Astrocyte (in vitro differentiated cells and primary cell): ENCODE results near the gene PLPP2. TPM values are rescaled to one million over a fixed set of nuclear protein-coding genes. Genes with fewer than 3 reads are reported as not detected.
A peak's percentile ranks its signal among the peaks of the same experiment; 100 is the strongest.

Source experiments
- DNase-seq: peaks from one replicate; pipeline ENCODE4 v3.0.0-alpha.2; 2010; ENCODE audit warnings: low read depth
- FAIRE-seq: peaks from 2 replicates; lab custom pipeline; 2011; peaks lifted over from hg19 to GRCh38; lab: Jason Lieb, UNC
- H2AFZ ChIP-seq: 2 replicates; pipeline ENCODE4 v1.6.0; 2012; ENCODE audit warnings: low read depth, low read length, inconsistent platforms
- H3K27ac ChIP-seq: 2 replicates; pipeline ENCODE4 v1.5.1; 2011; ENCODE audit warnings: low read depth, low read length, inconsistent platforms
- H3K27me3 ChIP-seq: 2 replicates; pipeline ENCODE4 v1.6.0; 2011; ENCODE audit warnings: low read length, inconsistent platforms; ENCODE audit not compliant: insufficient read depth
- H3K36me3 ChIP-seq: 2 replicates; pipeline ENCODE4 v1.5.1; 2011; ENCODE audit warnings: low read length, inconsistent platforms; ENCODE audit not compliant: insufficient read depth
- H3K4me1 ChIP-seq: 2 replicates; pipeline ENCODE4 v1.5.1; 2011; ENCODE audit warnings: low read length, inconsistent platforms; ENCODE audit not compliant: insufficient read depth
- H3K4me2 ChIP-seq: 2 replicates; pipeline ENCODE4 v1.6.0; 2012; ENCODE audit warnings: low read length, inconsistent platforms
- H3K4me3 ChIP-seq: 2 replicates; pipeline ENCODE4 v1.5.1; 2011; ENCODE audit warnings: low read depth, mild to moderate bottlenecking, low read length, inconsistent platforms; ENCODE audit not compliant: insufficient read depth
- H3K79me2 ChIP-seq: 2 replicates; pipeline ENCODE4 v1.6.0; 2012; ENCODE audit warnings: mild to moderate bottlenecking, low read length, inconsistent platforms; ENCODE audit not compliant: insufficient read depth
- H3K9ac ChIP-seq: 2 replicates; pipeline ENCODE4 v1.6.0; 2012; ENCODE audit warnings: mild to moderate bottlenecking, low read length, inconsistent platforms
- H3K9me3 ChIP-seq: 2 replicates; pipeline ENCODE4 v1.5.1; 2012; ENCODE audit warnings: low read depth, mild to moderate bottlenecking, low read length, inconsistent platforms; ENCODE audit not compliant: insufficient read depth
- H4K20me1 ChIP-seq: 2 replicates; pipeline ENCODE4 v1.6.0; 2012; ENCODE audit warnings: low read length, inconsistent platforms; ENCODE audit not compliant: insufficient read depth
- H3K27ac Mint-ChIP-seq: one replicate; pipeline ENCODE4 v1.8.0; 2021; ENCODE audit warnings: mild to moderate bottlenecking, mixed read lengths; ENCODE audit not compliant: unreplicated experiment
- H3K27me3 Mint-ChIP-seq: one replicate; pipeline ENCODE4 v1.8.0; 2021; ENCODE audit warnings: low read depth, mixed read lengths; ENCODE audit not compliant: unreplicated experiment
- H3K36me3 Mint-ChIP-seq: one replicate; pipeline ENCODE4 v1.8.0; 2021; ENCODE audit warnings: low read depth, mixed read lengths; ENCODE audit not compliant: unreplicated experiment
- H3K4me1 Mint-ChIP-seq: one replicate; pipeline ENCODE4 v1.8.0; 2021; ENCODE audit warnings: low read depth, mixed read lengths; ENCODE audit not compliant: unreplicated experiment
- H3K4me3 Mint-ChIP-seq: one replicate; pipeline ENCODE4 v1.8.0; 2021; ENCODE audit warnings: mild to moderate bottlenecking, moderate library complexity, mixed read lengths; ENCODE audit not compliant: unreplicated experiment
- H3K9me3 Mint-ChIP-seq: one replicate; pipeline ENCODE4 v1.8.0; 2021; ENCODE audit warnings: mild to moderate bottlenecking, mixed read lengths; ENCODE audit not compliant: unreplicated experiment
- EZH2 ChIP-seq: IDR thresholded peaks from 2 replicates; pipeline ENCODE4 v1.6.1; 2012; ENCODE audit warnings: mild to moderate bottlenecking, low read length, inconsistent platforms; ENCODE audit not compliant: insufficient read depth
- total RNA-seq: library from RNA; stranded (reverse); gene quantifications from 2 replicates; pipeline ENCODE4 v1.2.1, GENCODE V29; 2021
- TF ChIP-seq, protein P1 (sequence below): IDR thresholded peaks from 2 replicates; pipeline ENCODE4 v1.5.1; 2011; ENCODE audit warnings: low read depth, mild to moderate bottlenecking, inconsistent platforms, low read length, moderate library complexity; ENCODE audit not compliant: insufficient read depth

The PLPP2 gene
- total RNA-seq, 1 donor from 2014 or later: 3.7 TPM

DNA sequence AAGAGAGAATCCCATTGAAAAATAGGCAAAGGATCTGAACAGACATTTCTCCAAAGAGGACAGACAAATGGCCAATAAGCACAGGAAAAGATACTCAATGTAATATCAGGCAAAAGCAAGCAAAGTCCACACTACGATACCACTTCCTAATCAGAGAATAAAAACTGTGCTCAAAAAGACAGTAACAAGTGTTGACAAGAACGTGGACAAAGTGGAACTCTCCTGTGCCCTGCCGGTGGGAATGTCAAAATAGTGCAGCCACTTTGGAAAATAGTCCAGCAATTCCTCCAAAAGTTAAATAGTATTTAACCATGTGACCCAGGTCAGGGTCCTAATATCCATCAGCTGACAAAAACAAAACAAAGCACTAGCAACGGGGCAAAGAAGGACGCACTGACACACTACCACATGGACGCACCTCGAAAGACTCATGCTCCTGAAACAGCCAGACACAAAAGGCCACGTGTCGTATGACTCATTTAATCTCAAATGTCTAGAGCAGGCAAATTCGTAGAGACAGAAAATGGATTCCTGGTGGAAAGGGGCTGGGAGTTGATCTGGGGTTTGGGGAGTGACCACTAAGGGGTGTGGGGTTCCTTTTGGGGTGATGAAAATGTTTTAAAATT lies 48.2 kb upstream of the PLPP2 start:
- Histone ChIP-seq H3K9ac (no peak overlapping the region), H3K79me2 (peaks cover 94% of the 10 kb centered on the region), H3K36me3 (peaks cover 8% of the 10 kb centered on the region), H3K4me1 (peaks cover 24% of the 10 kb centered on the region), H2AFZ (no peak overlapping the region), H3K27me3 (no peaks in the 10 kb centered on the region), H3K27ac (no peak overlapping the region), H4K20me1 (peaks cover 88% of the 10 kb centered on the region), H3K9me3 (peaks cover 3% of the 10 kb centered on the region), H3K4me2 (peak overlapping the region; percentile 12), H3K4me3 (no peak overlapping the region)
- H3K36me3 Mint-ChIP-seq: peaks cover 37% of the 10 kb centered on the region
- DNase-seq: peak; percentile 47
- H3K4me1 Mint-ChIP-seq: peaks cover 43% of the 10 kb centered on the region
- no peaks in the 10 kb centered on the region for H3K27me3 Mint-ChIP-seq
- no peak overlapping the region for H3K4me3 Mint-ChIP-seq
- FAIRE-seq: peak; percentile 23
- no peak for TF ChIP-seq EZH2
- TF ChIP-seq, protein P1, sequence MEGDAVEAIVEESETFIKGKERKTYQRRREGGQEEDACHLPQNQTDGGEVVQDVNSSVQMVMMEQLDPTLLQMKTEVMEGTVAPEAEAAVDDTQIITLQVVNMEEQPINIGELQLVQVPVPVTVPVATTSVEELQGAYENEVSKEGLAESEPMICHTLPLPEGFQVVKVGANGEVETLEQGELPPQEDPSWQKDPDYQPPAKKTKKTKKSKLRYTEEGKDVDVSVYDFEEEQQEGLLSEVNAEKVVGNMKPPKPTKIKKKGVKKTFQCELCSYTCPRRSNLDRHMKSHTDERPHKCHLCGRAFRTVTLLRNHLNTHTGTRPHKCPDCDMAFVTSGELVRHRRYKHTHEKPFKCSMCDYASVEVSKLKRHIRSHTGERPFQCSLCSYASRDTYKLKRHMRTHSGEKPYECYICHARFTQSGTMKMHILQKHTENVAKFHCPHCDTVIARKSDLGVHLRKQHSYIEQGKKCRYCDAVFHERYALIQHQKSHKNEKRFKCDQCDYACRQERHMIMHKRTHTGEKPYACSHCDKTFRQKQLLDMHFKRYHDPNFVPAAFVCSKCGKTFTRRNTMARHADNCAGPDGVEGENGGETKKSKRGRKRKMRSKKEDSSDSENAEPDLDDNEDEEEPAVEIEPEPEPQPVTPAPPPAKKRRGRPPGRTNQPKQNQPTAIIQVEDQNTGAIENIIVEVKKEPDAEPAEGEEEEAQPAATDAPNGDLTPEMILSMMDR: no peak
- peaks cover 5% of the 10 kb centered on the region for H3K9me3 Mint-ChIP-seq
- no peak overlapping the region for H3K27ac Mint-ChIP-seq

DNA sequence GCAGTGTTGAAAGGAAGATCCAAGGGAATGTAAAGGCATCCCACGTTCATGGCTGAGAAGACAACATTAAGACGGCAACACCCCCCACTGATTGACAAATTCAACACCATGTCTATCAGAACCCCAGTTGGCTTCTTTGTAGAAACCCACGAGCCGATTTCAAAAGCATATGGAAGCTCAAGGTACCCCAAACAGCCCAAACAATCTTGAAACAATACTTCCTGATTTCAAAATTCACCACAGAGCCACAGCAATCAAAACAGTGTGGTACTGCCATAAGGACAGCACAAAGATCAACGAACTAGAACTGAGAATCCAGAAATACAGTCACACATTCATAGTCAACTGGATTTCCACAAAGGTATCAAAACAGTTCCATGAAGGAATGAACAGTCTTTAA lies 47.2 kb upstream of the PLPP2 start:
- peaks cover 20% of the 10 kb centered on the region for H3K4me1 ChIP-seq
- DNase-seq (no peak), FAIRE-seq (no peak)
- H3K9me3 Mint-ChIP-seq: peaks cover 5% of the 10 kb centered on the region
- TF ChIP-seq, protein P1: no peak
- TF ChIP-seq EZH2: no peak
- H3K4me2 ChIP-seq: no peak overlapping the region
- peaks cover 39% of the 10 kb centered on the region for H3K4me1 Mint-ChIP-seq
- H2AFZ ChIP-seq: no peak overlapping the region
- H3K79me2 ChIP-seq: peaks cover 91% of the 10 kb centered on the region
- no peak overlapping the region for H3K4me3 Mint-ChIP-seq
- H3K9ac ChIP-seq: no peak overlapping the region
- no peak overlapping the region for H3K4me3 ChIP-seq
- peaks cover 38% of the 10 kb centered on the region for H3K36me3 Mint-ChIP-seq
- H3K27me3 ChIP-seq: no peaks in the 10 kb centered on the region
- H3K36me3 ChIP-seq: peaks cover 8% of the 10 kb centered on the region
- peaks cover 3% of the 10 kb centered on the region for H3K9me3 ChIP-seq
- no peak overlapping the region for H3K27ac ChIP-seq
- no peak overlapping the region for H3K27ac Mint-ChIP-seq
- peaks cover 90% of the 10 kb centered on the region for H4K20me1 ChIP-seq
- H3K27me3 Mint-ChIP-seq: no peaks in the 10 kb centered on the region

DNA sequence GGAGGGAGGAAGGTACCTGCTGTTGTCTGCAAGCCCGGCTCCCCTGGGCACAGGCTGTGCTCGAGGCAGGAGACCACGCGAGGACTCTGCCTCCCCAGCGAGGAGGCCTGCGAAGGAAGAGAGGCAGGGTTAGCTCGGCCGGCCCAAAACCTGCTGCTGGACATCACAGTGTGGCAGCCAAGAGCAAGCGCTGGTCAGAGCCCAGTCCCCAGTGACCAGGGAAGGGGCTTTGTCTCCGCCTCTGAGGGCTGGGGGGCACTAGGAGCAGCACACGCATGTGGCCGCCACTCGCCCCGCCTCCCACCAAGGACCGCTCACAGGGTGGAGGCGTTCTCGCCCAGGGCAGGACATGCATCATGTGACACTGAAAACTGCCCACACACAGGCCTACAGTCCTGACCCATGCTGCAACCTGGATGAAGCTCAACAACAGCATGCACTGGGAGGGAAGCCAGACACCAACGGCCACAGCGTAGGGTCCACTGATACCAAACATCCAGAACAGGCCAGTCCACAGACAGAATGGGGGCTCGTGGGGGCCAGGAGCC lies 44.9 kb upstream of the PLPP2 start:
- no peak overlapping the region for H3K4me3 ChIP-seq
- H3K79me2 ChIP-seq: peaks cover 73% of the 10 kb centered on the region
- H3K36me3 Mint-ChIP-seq: peaks cover 26% of the 10 kb centered on the region
- DNase-seq (no peak), FAIRE-seq (no peak)
- peaks cover 4% of the 10 kb centered on the region for H3K4me1 ChIP-seq
- H3K27me3 ChIP-seq: no peaks in the 10 kb centered on the region
- TF ChIP-seq, protein P1: no peak
- no peak for TF ChIP-seq EZH2
- H3K36me3 ChIP-seq: peaks cover 10% of the 10 kb centered on the region
- no peak overlapping the region for H3K4me3 Mint-ChIP-seq
- peaks cover 3% of the 10 kb centered on the region for H3K9me3 ChIP-seq
- no peak overlapping the region for H3K9ac ChIP-seq
- no peak overlapping the region for H3K27ac Mint-ChIP-seq
- peaks cover 18% of the 10 kb centered on the region for H3K4me1 Mint-ChIP-seq
- H3K4me2 ChIP-seq: no peak overlapping the region
- H3K27me3 Mint-ChIP-seq: no peaks in the 10 kb centered on the region
- peaks cover 71% of the 10 kb centered on the region for H4K20me1 ChIP-seq
- no peak overlapping the region for H3K27ac ChIP-seq
- peaks cover 5% of the 10 kb centered on the region for H3K9me3 Mint-ChIP-seq
- H2AFZ ChIP-seq: no peak overlapping the region
